Natural killer cell treated with Interleukin-12 subunit alpha and Interleukin-12 subunit beta and Interleukin-15 and Interleukin-18, amount 100 ng/mL, for 72 hours (primary cell): ENCODE data around the gene PYDC2. TPM values are rescaled to one million over a fixed set of nuclear protein-coding genes. Genes with fewer than 3 reads are reported as not detected.

Source experiments
- ATAC-seq, 2 donors: fragments of 150-1000 bp; cut with Tn5 transposase in 1 of 2; sonication (Bioruptor Pico), chemical (Tn5 transposase) in 1 of 2; 2 replicates each; pipeline ENCODE4 v1.10.0; 2021
- DNase-seq: peaks from one replicate; pipeline ENCODE4 v3.0.0; 2022; ENCODE audit warnings: low spot score
- H3K27ac Mint-ChIP-seq, 2 donors: 1 replicate in 1 of 2; 2 replicates in 1 of 2; pipeline ENCODE4 v1.8.0; 2022; ENCODE audit warnings: mixed read lengths in 2 of 2, mild to moderate bottlenecking in 1 of 2, moderate library complexity in 1 of 2
- H3K27me3 Mint-ChIP-seq, 2 donors: 1 replicate in 1 of 2; 2 replicates in 1 of 2; pipeline ENCODE4 v1.8.0; 2022; ENCODE audit warnings: mixed read lengths in 2 of 2
- H3K36me3 Mint-ChIP-seq: one replicate; pipeline ENCODE4 v1.8.0; 2022; ENCODE audit warnings: mixed read lengths
- H3K4me1 Mint-ChIP-seq, 2 donors: 1 replicate in 1 of 2; 2 replicates in 1 of 2; pipeline ENCODE4 v1.8.0; 2022; ENCODE audit warnings: low read depth in 2 of 2, mixed read lengths in 2 of 2, mild to moderate bottlenecking in 1 of 2
- H3K4me3 Mint-ChIP-seq: one replicate; pipeline ENCODE4 v1.8.0; 2022; ENCODE audit warnings: mixed read lengths
- H3K9me3 Mint-ChIP-seq: 2 replicates; pipeline ENCODE4 v1.8.0; 2022; ENCODE audit warnings: mixed read lengths
- total RNA-seq, 2 donors: library from RNA; stranded (reverse); gene quantifications; one replicate each; pipeline ENCODE4 v1.2.3, GENCODE V29; 2022

Gene PYDC2
- not detected for total RNA-seq

GRCh38 chr3:191461113-191461595 lies at the start of gene PYDC2:
Gene PYDC2 (plus strand): TSS chr3:191461163. CDS start chr3:191461163, 0 bp downstream.
- Mint-ChIP-seq H3K4me3 (no peak within 1 kb of the TSS), H3K27me3 (no peaks in the 10 kb centered on the region), H3K36me3 (no peaks in the 10 kb centered on the region), H3K27ac (no peak within 1 kb of the TSS), H3K9me3 (peaks cover 2% of the 10 kb centered on the region), H3K4me1 (no peaks in the 10 kb centered on the region)
- ATAC-seq (no peak), DNase-seq (no peak)

GRCh38 chr3:191412759-191413158 lies 48.2 kb upstream of the PYDC2 start:
- Mint-ChIP-seq H3K27me3 (peaks cover 0 to 7% of the 10 kb centered on the region in 2 donors), H3K36me3 (peaks cover 7% of the 10 kb centered on the region), H3K4me1 (no peaks in the 10 kb centered on the region), H3K4me3 (no peak overlapping the region), H3K27ac (no peak overlapping the region), H3K9me3 (peaks cover 6% of the 10 kb centered on the region)
- ATAC-seq (no peak), DNase-seq (no peak)

DNA sequence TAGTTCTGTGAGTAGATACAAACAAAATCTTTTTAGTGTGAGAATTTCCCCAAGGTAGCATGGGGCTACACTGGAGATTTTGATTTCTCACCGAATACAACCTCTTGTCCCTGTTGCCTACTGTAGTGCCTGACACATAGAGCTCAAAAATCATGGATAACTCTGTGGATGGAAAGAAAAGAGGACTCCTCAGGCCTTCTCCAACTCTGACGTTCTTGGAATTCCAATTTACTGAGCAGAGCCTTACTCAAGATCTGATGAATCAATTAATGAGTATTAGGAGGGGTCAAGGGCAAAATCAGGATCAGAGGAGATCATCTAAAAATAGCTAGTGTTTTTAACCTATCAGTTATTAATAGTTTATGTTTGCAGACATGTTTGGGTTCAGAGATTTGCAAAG lies 46.7 kb upstream of the PYDC2 start:
- Mint-ChIP-seq H3K36me3 (peaks cover 7% of the 10 kb centered on the region), H3K27ac (no peak overlapping the region), H3K9me3 (peaks cover 6% of the 10 kb centered on the region), H3K27me3 (peaks cover 0 to 7% of the 10 kb centered on the region in 2 donors), H3K4me3 (no peak overlapping the region), H3K4me1 (no peaks in the 10 kb centered on the region)
- DNase-seq (no peak), ATAC-seq (no peak)

- H3K36me3 Mint-ChIP-seq, result peaks cover 5% of the 10 kb centered on the region
Observed at GRCh38 chr3:191414732-191415131, 46.2 kb upstream of the PYDC2 start.

GRCh38 chr3:191415566-191415965 lies 45.4 kb upstream of the PYDC2 start:
- Mint-ChIP-seq H3K4me1 (no peaks in the 10 kb centered on the region), H3K27me3 (peaks cover 3 to 8% of the 10 kb centered on the region in 2 donors), H3K36me3 (no peaks in the 10 kb centered on the region), H3K4me3 (no peak overlapping the region), H3K27ac (no peak overlapping the region), H3K9me3 (no peaks in the 10 kb centered on the region)
- no peak for ATAC-seq
- DNase-seq, result no peak

More at GRCh38 chr3:191414732-191415131, 46.2 kb upstream of the PYDC2 start:
- H3K4me1 Mint-ChIP-seq, result no peaks in the 10 kb centered on the region
- H3K27ac Mint-ChIP-seq, result no peak overlapping the region
- no peak for DNase-seq
- ATAC-seq, result no peak
- H3K27me3 Mint-ChIP-seq, result peaks cover 0 to 5% of the 10 kb centered on the region in 2 donors
- H3K4me3 Mint-ChIP-seq, result no peak overlapping the region
- H3K9me3 Mint-ChIP-seq, result peaks cover 4% of the 10 kb centered on the region

DNA sequence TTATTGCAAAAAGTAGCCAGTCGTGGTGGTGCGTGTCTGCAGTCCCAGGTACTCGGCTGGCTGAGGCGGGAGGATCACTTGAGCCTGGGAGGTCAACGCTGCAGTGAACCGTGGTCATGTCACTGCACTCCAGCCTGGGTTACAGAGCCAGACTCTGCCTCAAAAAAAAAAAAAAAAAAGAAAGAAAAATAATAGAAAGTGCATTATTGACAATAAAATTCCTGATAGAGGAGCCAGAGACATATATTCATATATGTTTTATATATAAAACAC lies 43.6 kb upstream of the PYDC2 start:
- Mint-ChIP-seq H3K27me3 (peaks cover 3 to 11% of the 10 kb centered on the region in 2 donors), H3K27ac (no peak overlapping the region), H3K4me3 (no peak overlapping the region), H3K36me3 (no peaks in the 10 kb centered on the region), H3K4me1 (no peaks in the 10 kb centered on the region), H3K9me3 (no peaks in the 10 kb centered on the region)
- ATAC-seq (no peak), DNase-seq (no peak)

DNA sequence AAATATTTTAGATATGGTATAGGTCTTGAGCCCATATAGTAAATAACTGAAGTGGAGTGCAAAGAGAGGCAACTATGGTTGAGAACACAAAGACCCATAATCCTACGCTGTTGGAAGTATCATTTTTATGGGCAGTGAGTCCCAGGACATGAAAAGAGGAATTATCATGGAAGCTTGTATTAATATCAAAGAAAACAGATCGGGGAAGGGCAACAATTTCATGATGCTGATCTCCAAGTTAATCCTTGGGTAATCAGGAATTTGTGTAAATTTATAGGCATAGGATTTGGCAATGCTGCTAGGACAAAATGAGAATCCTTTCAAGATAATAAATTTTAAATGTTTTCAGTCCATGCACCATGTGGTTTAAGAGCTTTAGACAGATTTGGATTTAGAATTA lies 40.2 kb upstream of the PYDC2 start:
- no peaks in the 10 kb centered on the region for H3K36me3 Mint-ChIP-seq
- H3K27me3 Mint-ChIP-seq, result peaks cover 3 to 20% of the 10 kb centered on the region in 2 donors
- DNase-seq (no peak), ATAC-seq (no peak)
- H3K4me3 Mint-ChIP-seq, result no peak overlapping the region
- no peaks in the 10 kb centered on the region for H3K9me3 Mint-ChIP-seq
- H3K27ac Mint-ChIP-seq, result no peak overlapping the region
- H3K4me1 Mint-ChIP-seq, result no peaks in the 10 kb centered on the region

- Mint-ChIP-seq H3K27ac (no peak overlapping the region), H3K36me3 (no peaks in the 10 kb centered on the region), H3K27me3 (peaks cover 6 to 19% of the 10 kb centered on the region in 2 donors), H3K4me1 (no peaks in the 10 kb centered on the region), H3K9me3 (peaks cover 2% of the 10 kb centered on the region), H3K4me3 (no peak overlapping the region)
- DNase-seq (no peak), ATAC-seq (no peak)
Observed at GRCh38 chr3:191424881-191425280, 36.1 kb upstream of the PYDC2 start.

- Mint-ChIP-seq H3K27me3 (peaks cover 4 to 15% of the 10 kb centered on the region in 2 donors), H3K9me3 (peaks cover 4% of the 10 kb centered on the region), H3K27ac (no peak overlapping the region), H3K4me1 (no peaks in the 10 kb centered on the region), H3K4me3 (no peak overlapping the region), H3K36me3 (no peaks in the 10 kb centered on the region)
- DNase-seq (no peak), ATAC-seq (no peak)
Observed at GRCh38 chr3:191425322-191425734, 35.6 kb upstream of the PYDC2 start.

GRCh38 chr3:191426311-191426710 lies 34.7 kb upstream of the PYDC2 start:
- Mint-ChIP-seq H3K27me3 (peaks cover 2 to 10% of the 10 kb centered on the region in 2 donors), H3K4me1 (no peaks in the 10 kb centered on the region), H3K4me3 (no peak overlapping the region), H3K27ac (no peak overlapping the region), H3K36me3 (no peaks in the 10 kb centered on the region), H3K9me3 (peaks cover 5% of the 10 kb centered on the region)
- DNase-seq (no peak), ATAC-seq (no peak)

- DNase-seq (no peak), ATAC-seq (no peak)
- Mint-ChIP-seq H3K4me1 (no peaks in the 10 kb centered on the region), H3K36me3 (no peaks in the 10 kb centered on the region), H3K27me3 (peaks cover 2 to 10% of the 10 kb centered on the region in 2 donors), H3K27ac (no peak overlapping the region), H3K4me3 (no peak overlapping the region), H3K9me3 (peaks cover 7% of the 10 kb centered on the region)
Observed at GRCh38 chr3:191428177-191428576, 32.8 kb upstream of the PYDC2 start.

- H3K4me3 Mint-ChIP-seq, result no peak overlapping the region
- no peak for ATAC-seq
- H3K36me3 Mint-ChIP-seq, result no peaks in the 10 kb centered on the region
Observed at GRCh38 chr3:191430103-191430502, 30.9 kb upstream of the PYDC2 start.

DNA sequence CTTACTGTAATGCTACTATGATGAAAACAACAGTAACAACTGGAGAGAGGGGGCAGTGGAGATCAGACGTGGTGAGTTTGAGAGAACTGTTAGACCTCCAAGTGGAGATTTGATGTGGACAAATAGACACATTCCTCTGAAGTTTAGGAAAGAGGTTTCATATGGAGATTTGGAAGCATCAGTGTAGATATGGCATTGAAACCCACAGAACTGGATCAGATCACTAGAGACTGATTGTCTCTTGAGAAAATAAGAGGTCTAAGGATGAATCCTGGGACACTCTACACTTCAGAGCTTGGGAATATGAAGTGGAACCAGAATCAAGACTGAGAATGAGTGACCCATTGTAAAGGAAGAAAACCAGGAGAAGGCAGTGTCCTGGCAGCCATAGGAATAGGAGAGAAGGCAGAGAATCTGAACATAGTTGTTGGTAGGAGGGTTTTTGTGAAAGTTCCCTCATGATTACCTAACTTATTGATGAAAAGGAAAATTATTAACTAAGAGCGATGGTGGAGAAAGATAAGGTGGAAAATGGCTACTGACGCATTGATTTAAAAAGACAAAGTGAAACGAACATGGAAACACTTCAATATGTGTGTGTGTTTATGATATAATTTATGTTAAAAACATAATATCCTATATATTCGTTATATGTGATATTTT lies 29.7 kb upstream of the PYDC2 start:
- ATAC-seq (no peak), DNase-seq (no peak)
- H3K27ac Mint-ChIP-seq, result no peak overlapping the region
- no peaks in the 10 kb centered on the region for H3K36me3 Mint-ChIP-seq
- H3K27me3 Mint-ChIP-seq, result peaks cover 0 to 1% of the 10 kb centered on the region in 2 donors
- H3K4me1 Mint-ChIP-seq, result no peaks in the 10 kb centered on the region
- no peak overlapping the region for H3K4me3 Mint-ChIP-seq
- H3K9me3 Mint-ChIP-seq, result peaks cover 11% of the 10 kb centered on the region

More at GRCh38 chr3:191430103-191430502, 30.9 kb upstream of the PYDC2 start:
- Mint-ChIP-seq H3K4me1 (no peaks in the 10 kb centered on the region), H3K27me3 (peaks cover 0 to 2% of the 10 kb centered on the region in 2 donors), H3K9me3 (peaks cover 7% of the 10 kb centered on the region), H3K27ac (no peak overlapping the region)
- no peak for DNase-seq

DNA sequence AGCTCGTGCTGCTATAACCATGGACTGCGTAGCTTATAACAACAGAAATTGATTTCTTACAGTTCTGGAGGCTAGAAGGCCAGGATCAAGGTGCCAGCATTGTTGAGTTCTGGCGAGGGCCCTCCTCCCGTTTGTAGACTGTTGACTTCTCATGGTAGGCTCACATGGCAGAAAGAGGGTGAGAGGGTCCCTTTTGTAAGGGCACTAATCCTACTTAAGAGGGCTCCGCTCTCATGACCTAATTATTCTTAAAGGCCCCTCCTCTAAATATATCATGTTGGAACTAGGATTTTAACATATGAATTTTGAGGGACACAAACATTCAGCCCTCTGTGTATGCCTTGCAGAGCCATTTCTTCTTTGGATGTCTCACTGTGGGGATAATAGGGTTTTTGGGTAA lies 28.8 kb upstream of the PYDC2 start:
- ATAC-seq, result no peak
- H3K4me1 Mint-ChIP-seq, result no peaks in the 10 kb centered on the region
- H3K27ac Mint-ChIP-seq, result no peak overlapping the region
- no peak overlapping the region for H3K4me3 Mint-ChIP-seq
- no peak for DNase-seq
- no peaks in the 10 kb centered on the region for H3K36me3 Mint-ChIP-seq
- H3K27me3 Mint-ChIP-seq, result no peaks in the 10 kb centered on the region
- H3K9me3 Mint-ChIP-seq, result peaks cover 11% of the 10 kb centered on the region

DNA sequence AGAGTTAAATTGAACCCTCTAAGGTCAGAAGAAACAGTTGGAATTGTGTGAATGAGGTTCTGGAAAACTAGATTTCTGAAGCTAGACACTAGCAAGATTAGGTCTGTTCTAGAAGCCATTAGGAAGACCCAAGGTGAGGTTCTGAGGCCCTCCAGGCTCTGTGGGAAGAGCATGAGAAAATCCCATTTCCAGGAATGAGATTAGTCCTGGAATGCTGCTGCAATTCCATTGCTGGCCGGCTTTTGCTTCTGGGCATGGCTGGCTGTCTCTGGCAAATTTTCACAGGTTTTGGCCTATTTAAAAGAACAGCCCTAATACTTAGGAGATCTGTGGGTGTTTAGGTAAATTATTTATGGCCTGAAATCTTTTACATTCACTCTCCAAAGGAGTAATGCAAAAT lies 26.9 kb upstream of the PYDC2 start:
- H3K4me1 Mint-ChIP-seq, result no peaks in the 10 kb centered on the region
- no peak for ATAC-seq
- H3K36me3 Mint-ChIP-seq, result no peaks in the 10 kb centered on the region
- DNase-seq, result no peak
- H3K4me3 Mint-ChIP-seq, result no peak overlapping the region
- H3K27ac Mint-ChIP-seq, result no peak overlapping the region
- H3K27me3 Mint-ChIP-seq, result no peaks in the 10 kb centered on the region
- peaks cover 11% of the 10 kb centered on the region for H3K9me3 Mint-ChIP-seq
